Erythroblast (primary cell): Measurements from ENCODE around the gene CLCF1.

Source experiments
- GATA1 ChIP-seq: IDR thresholded peaks from 2 replicates; pipeline ENCODE4 v1.6.1; 2011; ENCODE audit warnings: low read depth, mild to moderate bottlenecking, control low read depth, low read length, moderate library complexity
- POLR2A ChIP-seq: IDR thresholded peaks from 2 replicates; pipeline ENCODE4 v1.6.1; 2011; ENCODE audit warnings: mild to moderate bottlenecking, low read length

GRCh38 chr11:67406969-67407687 lies 33.7 kb upstream of the CLCF1 start:
- no peak for TF ChIP-seq POLR2A
- TF ChIP-seq GATA1: no peak
